NCI-H2227 treated with DMSO at 0.1 percent for 48 hours (cell line): ENCODE measurements around the gene FBXO30.

ENCODE experiments used
- DNase-seq: peaks from one replicate; lab custom pipeline; 2025; lab: John Stamatoyannopoulos, UW

FBXO30 gene

DNA sequence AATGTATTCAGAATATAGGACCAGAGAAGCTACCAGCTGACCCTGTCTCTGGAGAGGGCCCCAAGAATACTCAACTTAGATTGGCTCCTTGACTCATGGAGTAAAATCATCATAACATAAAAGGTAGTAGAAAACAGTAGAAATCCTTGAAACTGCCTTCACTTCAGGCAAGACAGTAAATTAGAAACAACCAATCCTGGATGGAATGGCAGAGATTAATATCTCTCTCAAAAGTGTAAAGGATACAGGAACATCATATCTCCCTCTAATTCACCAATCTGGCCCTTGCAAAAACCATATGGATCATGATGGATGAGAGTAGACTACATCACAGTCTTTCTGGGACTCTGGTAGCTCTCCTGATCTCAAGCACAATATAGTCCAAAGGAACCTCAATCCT lies 58.9 kb downstream of the FBXO30 start:
- no peak for DNase-seq

DNA sequence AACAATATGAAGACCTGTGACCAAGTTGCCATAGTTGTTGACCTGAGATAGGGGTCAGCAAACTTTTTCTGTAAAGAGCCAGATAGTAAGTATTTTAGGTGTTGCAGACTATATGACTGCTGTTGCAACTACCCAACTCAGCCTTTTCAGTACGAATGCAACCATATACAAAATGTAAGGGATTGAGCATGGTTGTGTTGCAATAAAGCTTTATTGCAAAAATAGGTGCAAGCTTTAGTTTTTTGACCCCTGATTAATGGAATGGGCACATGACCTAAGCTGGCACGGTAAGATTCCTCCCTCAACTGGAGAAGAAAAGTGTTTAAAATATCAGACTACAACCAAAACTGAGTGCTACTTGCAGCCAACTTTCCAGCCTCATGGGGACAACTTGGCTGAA lies 62.0 kb downstream of the FBXO30 start:
- no peak for DNase-seq

DNA sequence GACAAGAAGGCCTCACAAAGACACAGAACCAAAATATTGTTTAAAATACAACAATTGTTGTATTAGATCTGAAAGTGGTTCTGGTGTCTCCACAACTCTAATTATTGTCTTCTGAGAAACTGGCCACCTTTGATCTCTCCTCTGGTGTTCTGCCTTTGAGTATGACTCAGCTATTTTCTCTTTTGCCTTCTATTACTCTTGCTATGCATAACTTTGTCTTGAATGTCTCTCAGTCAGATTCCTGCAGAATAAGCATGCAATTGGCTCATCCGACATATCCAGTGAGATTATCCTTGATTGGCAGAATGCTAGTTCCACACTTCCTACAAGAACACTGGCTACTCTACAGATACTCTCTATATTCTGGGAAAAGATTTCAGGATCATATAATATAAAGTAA lies 65.0 kb downstream of the FBXO30 start:
- DNase-seq, result no peak

DNA sequence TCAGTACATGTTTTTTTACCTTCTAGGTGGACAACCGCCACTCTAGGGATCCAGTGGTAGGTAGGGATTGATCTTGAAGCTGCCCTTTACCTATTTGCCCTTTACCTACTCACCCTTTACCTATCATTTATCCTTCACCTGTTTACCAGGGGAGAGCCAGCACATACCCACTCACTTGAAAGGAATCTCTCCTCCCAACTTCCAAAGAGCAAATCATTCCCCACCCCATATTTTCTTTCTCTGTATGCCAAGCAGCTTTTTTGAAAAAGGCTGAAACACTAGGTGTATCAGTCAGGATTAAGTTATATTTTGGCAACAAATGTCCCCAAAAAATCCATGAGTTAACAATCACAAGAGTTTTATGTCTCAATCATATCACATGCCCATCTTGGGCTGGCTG lies 68.7 kb downstream of the FBXO30 start:
- DNase-seq, result no peak

DNA sequence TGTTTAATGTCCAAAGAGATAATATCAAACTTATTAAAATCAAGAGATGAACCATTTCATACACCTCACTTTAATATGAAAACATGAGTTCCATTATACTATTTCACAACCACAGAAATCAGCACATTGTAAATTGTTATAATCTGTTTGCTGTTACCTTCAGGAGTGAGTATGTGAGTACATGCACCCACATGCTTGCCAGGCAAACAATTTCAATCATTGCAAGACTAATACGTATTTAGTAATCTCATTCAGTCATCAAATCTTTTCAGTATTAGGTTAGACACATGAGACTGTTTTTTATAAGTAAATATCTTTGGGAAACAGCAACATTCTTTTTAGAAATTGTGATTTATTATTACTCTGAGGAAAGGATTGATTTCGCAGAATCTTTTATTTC lies 70.0 kb downstream of the FBXO30 start:
- no peak for DNase-seq
